Measurements from ENCODE around the gene EFEMP2.
"Not testable (repeated sequence)": the region's sequence is repeated elsewhere in the genome, so short reads cannot be mapped to it uniquely, and the experiment has no call there.

Gene EFEMP2

DNA sequence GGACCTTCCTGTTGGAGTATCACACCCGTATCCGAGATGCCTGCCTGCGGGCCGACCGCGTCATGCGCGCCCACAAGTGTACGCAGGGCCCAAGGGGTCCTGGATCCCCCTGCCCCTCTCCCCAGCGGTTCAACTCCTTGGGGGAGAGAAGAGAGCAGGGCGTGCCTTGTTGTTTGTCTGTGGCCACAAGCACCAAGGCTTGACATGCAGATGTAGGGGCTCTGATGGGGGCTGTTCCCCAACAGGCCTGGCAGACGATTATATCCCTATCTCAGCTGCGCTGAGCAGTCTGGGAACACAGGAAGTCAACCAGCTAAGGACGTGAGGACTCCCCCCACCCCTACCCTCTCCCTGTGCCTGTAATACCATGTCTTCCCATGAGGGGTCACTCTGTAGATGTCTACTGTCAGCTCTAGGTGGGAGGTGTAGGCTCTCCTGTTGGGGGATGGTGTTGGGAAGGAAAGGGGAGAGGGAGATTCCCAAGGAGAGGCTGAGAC lies 21.5 kb downstream of the EFEMP2 start:
- Histone ChIP-seq H3K36me3 (ENCODE audit: insufficient read depth, low read length) (peaks cover 54% of the 10 kb centered on the region), H3K27me3 (ENCODE audit: insufficient read depth, low read length) (no peaks in the 10 kb centered on the region), H3K79me2 (ENCODE audit: control insufficient read depth, insufficient read depth, low read length, unreplicated experiment) (peaks cover 26% of the 10 kb centered on the region), H2AFZ (ENCODE audit: low read length, unreplicated experiment) (no peak overlapping the region), H3K4me1 (ENCODE audit: control insufficient read depth, insufficient read depth, low read length, unreplicated experiment) (no peaks in the 10 kb centered on the region), H3K27ac (ENCODE audit: low read depth, low read length) (no peak overlapping the region), H3K4me3 (ENCODE audit: low read depth, low read length) (no peak overlapping the region)

DNA sequence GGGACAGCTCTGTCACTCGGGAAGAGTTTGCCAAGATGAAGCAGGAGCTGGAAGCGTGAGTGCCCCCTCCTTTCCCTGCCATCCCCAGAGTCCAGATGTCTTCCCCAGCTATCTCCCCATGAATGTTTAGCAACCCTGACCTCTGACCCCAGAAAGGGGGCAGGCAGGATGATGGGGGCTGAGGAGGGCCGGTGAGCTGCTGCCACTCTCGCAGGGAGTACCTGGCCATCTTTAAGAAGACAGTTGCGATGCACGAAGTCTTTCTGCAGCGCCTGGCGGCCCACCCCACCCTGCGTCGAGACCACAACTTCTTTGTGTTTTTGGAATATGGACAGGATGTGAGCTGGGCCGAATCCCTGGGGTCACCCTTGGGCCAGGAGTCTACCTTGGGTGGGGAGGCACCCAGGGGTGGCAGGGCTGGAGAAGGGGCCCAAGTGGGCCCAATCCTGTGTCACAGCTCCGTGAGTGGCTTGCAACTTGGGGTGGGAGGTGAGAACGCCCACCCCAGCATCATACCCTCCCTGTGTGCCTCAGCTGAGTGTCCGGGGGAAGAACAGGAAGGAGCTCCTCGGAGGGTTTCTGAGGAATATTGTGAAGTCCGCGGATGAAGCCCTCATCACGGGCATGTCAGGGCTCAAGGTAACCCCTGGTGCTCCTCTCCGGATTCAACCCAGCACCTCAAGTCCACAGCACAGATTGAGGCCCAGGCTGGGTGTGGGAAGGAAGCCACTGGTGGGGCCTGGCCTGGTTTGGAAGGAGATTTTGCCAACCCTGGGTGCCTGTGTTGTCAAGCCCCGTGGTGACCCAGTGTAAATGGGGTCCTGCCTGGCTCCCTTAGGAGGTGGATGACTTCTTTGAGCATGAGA lies 22.1 kb downstream of the EFEMP2 start:
- Histone ChIP-seq H3K36me3 (ENCODE audit: insufficient read depth, low read length) (peaks cover 47% of the 10 kb centered on the region), H3K4me1 (ENCODE audit: control insufficient read depth, insufficient read depth, low read length, unreplicated experiment) (no peaks in the 10 kb centered on the region), H3K79me2 (ENCODE audit: control insufficient read depth, insufficient read depth, low read length, unreplicated experiment) (peaks cover 19% of the 10 kb centered on the region), H3K4me3 (ENCODE audit: low read depth, low read length) (no peak overlapping the region), H3K27ac (ENCODE audit: low read depth, low read length) (no peak overlapping the region), H3K27me3 (ENCODE audit: insufficient read depth, low read length) (no peaks in the 10 kb centered on the region), H2AFZ (ENCODE audit: low read length, unreplicated experiment) (no peak overlapping the region)

- Histone ChIP-seq H2AFZ (ENCODE audit: low read length, unreplicated experiment) (no peak overlapping the region), H3K79me2 (ENCODE audit: control insufficient read depth, insufficient read depth, low read length, unreplicated experiment) (peaks cover 12% of the 10 kb centered on the region), H3K27me3 (ENCODE audit: insufficient read depth, low read length) (no peaks in the 10 kb centered on the region), H3K4me3 (ENCODE audit: low read depth, low read length) (no peak overlapping the region), H3K4me1 (ENCODE audit: control insufficient read depth, insufficient read depth, low read length, unreplicated experiment) (no peaks in the 10 kb centered on the region), H3K27ac (ENCODE audit: low read depth, low read length) (no peak overlapping the region), H3K36me3 (ENCODE audit: insufficient read depth, low read length) (peaks cover 43% of the 10 kb centered on the region)
Observed at GRCh38 chr11:65849771-65850216, 22.8 kb downstream of the EFEMP2 start.

DNA sequence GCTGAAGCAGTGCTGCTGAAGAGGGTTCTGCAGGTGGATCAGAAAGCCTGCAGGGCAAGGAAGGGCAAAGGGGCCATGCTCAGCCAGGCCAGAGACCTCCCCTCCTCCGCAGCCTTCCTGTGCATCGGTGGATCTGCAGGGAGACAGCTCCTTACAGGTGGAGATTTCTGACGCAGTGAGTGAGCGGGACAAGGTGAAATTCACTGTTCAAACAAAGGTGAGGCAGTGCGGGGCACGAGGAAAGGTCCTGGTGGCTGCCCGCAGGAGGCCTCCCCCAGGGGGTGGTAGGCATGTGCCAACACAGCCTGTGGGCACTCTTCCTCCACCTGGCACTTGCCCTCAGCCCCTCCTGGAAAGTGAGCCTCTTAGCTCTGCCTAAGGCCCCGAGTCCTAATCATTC lies 23.2 kb downstream of the EFEMP2 start:
- no peak overlapping the region for H3K27ac ChIP-seq (ENCODE audit: low read depth, low read length)
- H3K4me3 ChIP-seq (ENCODE audit: low read depth, low read length): no peak overlapping the region
- H3K36me3 ChIP-seq (ENCODE audit: insufficient read depth, low read length): peaks cover 39% of the 10 kb centered on the region
- no peak overlapping the region for H2AFZ ChIP-seq (ENCODE audit: low read length, unreplicated experiment)
- H3K27me3 ChIP-seq (ENCODE audit: insufficient read depth, low read length): no peaks in the 10 kb centered on the region
- no peaks in the 10 kb centered on the region for H3K4me1 ChIP-seq (ENCODE audit: control insufficient read depth, insufficient read depth, low read length, unreplicated experiment)
- peaks cover 9% of the 10 kb centered on the region for H3K79me2 ChIP-seq (ENCODE audit: control insufficient read depth, insufficient read depth, low read length, unreplicated experiment)

DNA sequence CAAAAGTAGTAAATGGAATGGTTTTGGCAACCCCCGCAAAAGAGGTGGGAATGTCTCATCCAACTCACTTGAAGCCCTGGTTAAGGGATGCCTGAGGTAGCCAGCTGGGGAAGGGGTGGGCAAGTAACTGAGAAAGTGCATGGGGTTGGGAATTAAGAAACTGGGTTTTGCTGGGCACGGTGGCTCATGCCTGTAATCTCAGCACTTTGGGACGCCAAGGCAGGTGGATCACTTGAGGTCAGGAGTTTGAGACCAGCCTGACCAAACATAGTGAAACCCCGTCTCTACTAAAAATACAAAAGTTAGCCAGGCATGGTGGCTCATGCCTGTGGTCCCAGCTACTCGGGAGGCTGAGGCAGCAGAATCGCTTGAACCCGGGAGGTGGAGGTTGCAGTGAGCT lies 23.9 kb downstream of the EFEMP2 start:
- not testable (repeated sequence) for H3K4me3 ChIP-seq (ENCODE audit: low read depth, low read length); H3K79me2 ChIP-seq (ENCODE audit: control insufficient read depth, insufficient read depth, low read length, unreplicated experiment); H3K27ac ChIP-seq (ENCODE audit: low read depth, low read length); H3K27me3 ChIP-seq (ENCODE audit: insufficient read depth, low read length); H3K4me1 ChIP-seq (ENCODE audit: control insufficient read depth, insufficient read depth, low read length, unreplicated experiment); H2AFZ ChIP-seq (ENCODE audit: low read length, unreplicated experiment)
- H3K36me3 ChIP-seq (ENCODE audit: insufficient read depth, low read length): peaks cover 32% of the 10 kb centered on the region

GRCh38 chr11:65847746-65848145 lies 24.9 kb downstream of the EFEMP2 start:
- Histone ChIP-seq H3K79me2 (ENCODE audit: control insufficient read depth, insufficient read depth, low read length, unreplicated experiment) (no peaks in the 10 kb centered on the region), H2AFZ (ENCODE audit: low read length, unreplicated experiment) (no peak overlapping the region), H3K27me3 (ENCODE audit: insufficient read depth, low read length) (no peaks in the 10 kb centered on the region), H3K27ac (ENCODE audit: low read depth, low read length) (no peak overlapping the region), H3K36me3 (ENCODE audit: insufficient read depth, low read length) (peaks cover 24% of the 10 kb centered on the region), H3K4me1 (ENCODE audit: control insufficient read depth, insufficient read depth, low read length, unreplicated experiment) (no peaks in the 10 kb centered on the region), H3K4me3 (ENCODE audit: low read depth, low read length) (no peak overlapping the region)

DNA sequence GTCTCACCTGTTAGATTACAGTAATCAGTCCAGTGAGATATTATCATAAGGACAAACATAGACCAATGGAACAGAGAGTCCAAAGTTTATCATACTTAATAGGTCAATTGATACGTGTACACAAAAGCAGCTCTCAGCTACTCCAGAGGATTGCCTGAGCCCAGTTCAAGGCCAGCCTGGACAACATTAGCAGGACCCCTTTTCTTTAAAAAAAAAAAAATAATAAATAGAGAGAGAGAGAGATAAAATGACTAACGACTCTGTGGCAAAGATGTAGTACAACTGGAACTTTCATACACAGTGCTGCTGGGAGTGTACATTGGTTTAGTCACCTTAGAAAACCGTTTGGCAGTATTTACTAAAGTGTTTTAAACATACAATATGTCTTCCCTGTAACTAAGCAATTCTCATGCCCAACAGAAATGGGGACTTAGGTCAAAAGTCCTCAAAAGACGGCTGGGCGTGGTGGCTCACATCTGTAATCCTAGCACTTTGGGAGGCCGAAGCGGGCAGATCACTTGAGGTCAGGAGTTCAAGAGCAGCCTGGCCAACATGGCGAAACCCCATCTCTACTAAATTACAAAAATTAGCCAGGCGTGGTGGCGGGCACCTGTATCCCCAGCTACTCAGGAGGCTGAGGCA lies 28.2 kb downstream of the EFEMP2 start:
- no peaks in the 10 kb centered on the region for H3K27me3 ChIP-seq (ENCODE audit: insufficient read depth, low read length)
- no peak overlapping the region for H3K4me3 ChIP-seq (ENCODE audit: low read depth, low read length)
- H3K4me1 ChIP-seq (ENCODE audit: control insufficient read depth, insufficient read depth, low read length, unreplicated experiment): no peaks in the 10 kb centered on the region
- no peak overlapping the region for H2AFZ ChIP-seq (ENCODE audit: low read length, unreplicated experiment)
- H3K79me2 ChIP-seq (ENCODE audit: control insufficient read depth, insufficient read depth, low read length, unreplicated experiment): no peaks in the 10 kb centered on the region
- H3K27ac ChIP-seq (ENCODE audit: low read depth, low read length): no peak overlapping the region
- no peaks in the 10 kb centered on the region for H3K36me3 ChIP-seq (ENCODE audit: insufficient read depth, low read length)

GRCh38 chr11:65843811-65844210 lies 28.8 kb downstream of the EFEMP2 start:
- H3K79me2 ChIP-seq (ENCODE audit: control insufficient read depth, insufficient read depth, low read length, unreplicated experiment): no peaks in the 10 kb centered on the region
- H3K27me3 ChIP-seq (ENCODE audit: insufficient read depth, low read length): no peaks in the 10 kb centered on the region
- no peak overlapping the region for H3K4me3 ChIP-seq (ENCODE audit: low read depth, low read length)
- no peaks in the 10 kb centered on the region for H3K36me3 ChIP-seq (ENCODE audit: insufficient read depth, low read length)
- H2AFZ ChIP-seq (ENCODE audit: low read length, unreplicated experiment): no peak overlapping the region
- H3K4me1 ChIP-seq (ENCODE audit: control insufficient read depth, insufficient read depth, low read length, unreplicated experiment): no peaks in the 10 kb centered on the region
- H3K27ac ChIP-seq (ENCODE audit: low read depth, low read length): no peak overlapping the region

GRCh38 chr11:65842144-65842543 lies 30.5 kb downstream of the EFEMP2 start:
- H3K4me1 ChIP-seq (ENCODE audit: control insufficient read depth, insufficient read depth, low read length, unreplicated experiment): no peaks in the 10 kb centered on the region

DNA sequence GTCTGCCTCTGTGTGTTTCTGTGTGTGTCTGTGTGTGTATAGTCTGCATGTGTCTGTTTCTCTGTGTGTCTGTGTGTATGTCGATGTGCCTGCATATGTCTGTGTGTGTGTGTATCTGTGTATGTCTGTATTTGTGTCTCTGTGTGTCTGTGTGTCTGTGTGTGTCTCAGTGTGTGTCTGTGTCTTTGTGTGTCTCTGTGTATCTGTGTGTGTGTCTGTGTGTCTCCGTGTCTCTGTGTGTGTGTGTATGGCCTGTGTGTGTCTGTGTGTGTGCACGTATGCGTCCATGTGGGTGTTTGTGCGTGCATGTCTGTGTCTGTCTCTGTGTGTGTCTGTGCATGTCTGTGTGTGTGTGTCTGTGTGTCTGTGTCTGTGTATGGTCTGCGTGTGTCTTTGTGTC lies 38.4 kb downstream of the EFEMP2 start:
- peaks cover 6% of the 10 kb centered on the region for H3K4me1 ChIP-seq (ENCODE audit: control insufficient read depth, insufficient read depth, low read length, unreplicated experiment)
- H3K79me2 ChIP-seq (ENCODE audit: control insufficient read depth, insufficient read depth, low read length, unreplicated experiment): peaks cover 8% of the 10 kb centered on the region
- H3K27ac ChIP-seq (ENCODE audit: low read depth, low read length): no peak overlapping the region
- H3K36me3 ChIP-seq (ENCODE audit: insufficient read depth, low read length): no peaks in the 10 kb centered on the region
- peak overlapping the region; percentile 45 for H2AFZ ChIP-seq (ENCODE audit: low read length, unreplicated experiment)
- H3K4me3 ChIP-seq (ENCODE audit: low read depth, low read length): peak overlapping the region; percentile 79
- no peaks in the 10 kb centered on the region for H3K27me3 ChIP-seq (ENCODE audit: insufficient read depth, low read length)

More at GRCh38 chr11:65842144-65842543, 30.5 kb downstream of the EFEMP2 start:
- H2AFZ ChIP-seq (ENCODE audit: low read length, unreplicated experiment): no peak overlapping the region
- no peaks in the 10 kb centered on the region for H3K79me2 ChIP-seq (ENCODE audit: control insufficient read depth, insufficient read depth, low read length, unreplicated experiment)
- H3K27ac ChIP-seq (ENCODE audit: low read depth, low read length): no peak overlapping the region
- no peak overlapping the region for H3K4me3 ChIP-seq (ENCODE audit: low read depth, low read length)
- H3K27me3 ChIP-seq (ENCODE audit: insufficient read depth, low read length): no peaks in the 10 kb centered on the region
- no peaks in the 10 kb centered on the region for H3K36me3 ChIP-seq (ENCODE audit: insufficient read depth, low read length)

Measured in ACC112 (cell line).